HG03025 (cell line): ENCODE measurements around the gene ITGAD.
"Not testable (repeated sequence)": the region's sequence is repeated elsewhere in the genome, so short reads cannot be mapped to it uniquely, and the experiment has no call there.

Source experiments
- ATAC-seq: cut with Tn5 transposase; IDR thresholded peaks from one replicate; pipeline ENCODE4 v1.9.1; 2021; ENCODE audit warnings: mild to moderate bottlenecking, moderate library complexity; ENCODE audit not compliant: unreplicated experiment, low FRiP score

Gene ITGAD

DNA sequence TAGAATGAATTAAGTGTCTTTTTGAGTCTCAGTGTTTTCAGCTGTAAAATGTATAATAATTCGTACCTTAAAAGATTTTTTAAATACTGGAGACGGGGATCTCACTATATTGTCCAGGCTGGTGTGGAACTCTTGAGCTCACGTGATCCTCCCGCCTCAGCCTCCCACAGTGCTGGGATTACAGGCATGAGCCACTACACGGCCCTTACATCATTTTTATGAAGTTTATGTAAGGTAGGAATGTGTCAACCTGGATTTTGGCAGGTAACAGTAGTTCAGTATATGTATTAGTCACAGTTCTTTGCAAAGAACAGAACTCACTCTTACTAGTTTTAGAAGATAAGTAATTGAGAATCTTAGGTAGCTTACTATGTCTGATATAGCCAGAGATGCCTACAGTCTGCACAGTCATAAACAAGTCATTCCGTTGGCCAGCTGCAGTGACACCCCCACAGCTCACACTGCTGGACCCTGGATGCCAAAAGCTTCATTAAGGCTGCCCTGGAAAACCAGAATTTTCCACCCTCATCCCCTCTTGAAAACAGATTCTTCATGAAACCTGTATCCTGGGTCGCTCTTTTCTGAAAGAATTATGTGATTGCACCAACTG lies 35.6 kb downstream of the ITGAD start:
- ATAC-seq = no peak

- no peak for ATAC-seq
Observed at GRCh38 chr16:31429314-31429713, 36.2 kb downstream of the ITGAD start.

- no peak for ATAC-seq
Observed at GRCh38 chr16:31429796-31430195, 36.7 kb downstream of the ITGAD start.

DNA sequence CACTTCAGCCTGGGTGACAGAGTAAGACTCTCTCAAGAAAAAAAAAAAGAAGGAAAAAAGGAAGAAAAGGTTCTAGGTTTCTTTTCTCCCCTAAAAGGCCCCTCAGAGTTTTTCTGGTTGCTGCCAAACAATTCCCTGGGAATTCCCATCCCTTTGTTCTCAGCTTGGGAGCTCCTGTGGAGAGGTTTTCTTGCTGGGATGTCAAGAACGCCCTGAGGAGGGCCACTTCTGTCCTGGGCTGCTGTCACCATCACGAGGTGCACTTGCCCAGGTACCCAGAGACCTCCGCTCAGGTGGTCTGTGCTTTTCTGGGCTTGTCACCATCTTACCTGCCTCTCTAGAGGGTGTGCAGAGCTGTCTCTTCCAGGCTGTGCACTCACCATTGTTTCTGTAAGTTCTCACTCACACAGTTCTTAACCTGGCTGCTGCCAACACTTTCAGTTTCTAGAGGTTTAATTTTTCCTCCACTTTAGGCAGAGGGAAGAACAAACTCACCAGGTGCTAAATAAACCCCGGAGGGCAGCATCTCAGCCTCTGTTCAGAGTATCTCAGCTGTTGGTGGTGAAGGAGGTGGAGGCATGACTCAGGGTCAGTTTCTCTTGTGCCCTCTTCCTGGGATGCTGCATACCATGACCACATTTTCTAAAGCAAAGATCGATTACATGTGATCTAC lies 37.4 kb downstream of the ITGAD start:
- no peak for ATAC-seq

GRCh38 chr16:31435341-31436220 lies 42.4 kb downstream of the ITGAD start:
- no peak for ATAC-seq

DNA sequence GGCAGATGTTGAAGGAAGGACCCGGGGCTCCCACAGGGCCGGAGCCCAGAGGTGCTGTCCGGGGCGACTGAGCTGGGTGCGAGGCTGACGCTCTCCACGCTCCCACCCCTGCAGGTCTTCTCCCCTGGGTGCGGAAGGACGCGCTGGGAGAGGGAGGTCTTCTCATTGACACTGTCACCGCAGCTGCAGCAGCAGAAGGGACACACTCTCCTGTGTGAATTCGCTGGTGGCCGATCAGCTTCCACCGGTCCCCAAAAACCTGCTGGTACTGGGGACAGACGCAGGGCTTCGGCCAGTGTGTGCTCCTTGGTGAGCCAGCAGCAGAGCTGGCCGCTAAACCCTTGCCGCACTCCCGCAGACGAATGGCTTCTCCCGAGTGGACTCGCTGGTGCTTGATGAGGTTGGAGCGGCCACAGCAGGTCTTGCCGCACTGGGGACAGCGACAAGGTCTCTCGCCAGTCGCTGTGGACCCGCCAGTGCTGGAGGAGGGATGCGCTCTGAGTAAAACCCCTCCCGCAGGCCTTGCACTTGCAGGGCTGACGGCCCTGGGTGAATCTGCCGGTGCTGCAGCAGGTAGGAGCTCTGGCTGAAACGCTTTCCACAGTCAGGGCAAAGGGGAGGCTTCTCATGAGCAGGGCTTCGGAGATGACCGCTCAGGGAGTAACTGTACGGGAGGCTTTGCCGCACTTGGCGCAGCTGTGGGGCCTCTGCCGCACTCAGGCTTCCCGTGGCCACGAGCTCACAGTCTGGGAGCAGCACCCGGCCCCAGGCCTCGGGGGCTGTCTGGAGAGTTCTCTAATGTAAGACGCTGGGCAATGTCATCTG lies 43.3 kb downstream of the ITGAD start:
- no peak for ATAC-seq

DNA sequence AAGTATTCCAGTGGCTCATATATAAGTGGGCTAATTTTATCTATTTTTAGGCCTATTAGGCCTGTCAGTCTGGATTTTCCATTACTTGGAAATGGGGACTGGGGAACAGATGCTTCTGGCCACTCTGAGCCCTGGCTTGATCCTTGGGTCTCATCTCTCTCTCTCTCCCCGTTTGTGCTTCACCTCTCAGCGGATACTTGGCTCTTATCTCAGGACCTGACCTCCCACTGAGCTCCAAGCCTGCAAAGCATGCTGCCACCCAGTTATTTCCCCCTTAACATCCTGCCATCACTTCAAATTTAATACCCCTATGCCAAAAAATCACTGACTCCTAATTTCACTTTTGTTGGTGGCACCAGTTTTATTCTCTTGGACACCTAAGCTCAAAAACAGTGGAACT lies 45.3 kb downstream of the ITGAD start:
- ATAC-seq = no peak

GRCh38 chr16:31439023-31439422 lies 45.9 kb downstream of the ITGAD start:
- not testable (repeated sequence) for ATAC-seq

- ATAC-seq = no peak
Observed at GRCh38 chr16:31439519-31439918, 46.4 kb downstream of the ITGAD start.

GRCh38 chr16:31440516-31441184 lies 47.5 kb downstream of the ITGAD start:
- ATAC-seq = no peak

- no peak for ATAC-seq
Observed at GRCh38 chr16:31441956-31442355, 48.8 kb downstream of the ITGAD start.

DNA sequence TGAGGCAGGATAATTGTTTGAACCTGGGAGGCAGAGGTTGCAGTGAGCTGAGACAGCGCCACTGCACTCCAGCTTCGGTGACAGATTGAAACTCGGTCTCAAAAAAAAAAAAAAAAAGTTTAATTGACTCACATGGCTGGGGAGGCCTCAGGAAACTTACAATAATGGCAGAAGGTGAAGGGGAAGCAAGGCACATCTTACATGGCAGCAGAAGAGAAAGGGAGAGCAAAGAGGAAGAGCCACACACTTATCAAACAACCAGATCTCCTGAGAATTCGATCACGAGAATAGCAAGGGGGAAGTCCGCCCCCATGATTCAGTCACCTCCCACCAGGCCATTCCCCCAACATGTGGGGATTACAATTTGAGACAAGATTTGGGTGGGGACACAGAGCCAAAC lies 52.8 kb downstream of the ITGAD start:
- ATAC-seq = not testable (repeated sequence)

GRCh38 chr16:31451201-31451600 lies 58.1 kb downstream of the ITGAD start:
- no peak for ATAC-seq

GRCh38 chr16:31451681-31452351 lies 58.7 kb downstream of the ITGAD start:
- ATAC-seq = no peak

- ATAC-seq = no peak
Observed at GRCh38 chr16:31452631-31453106, 59.5 kb downstream of the ITGAD start.

- no peak for ATAC-seq
Observed at GRCh38 chr16:31453255-31454204, 60.4 kb downstream of the ITGAD start.

- ATAC-seq = no peak
Observed at GRCh38 chr16:31455601-31456314, 62.6 kb downstream of the ITGAD start.

DNA sequence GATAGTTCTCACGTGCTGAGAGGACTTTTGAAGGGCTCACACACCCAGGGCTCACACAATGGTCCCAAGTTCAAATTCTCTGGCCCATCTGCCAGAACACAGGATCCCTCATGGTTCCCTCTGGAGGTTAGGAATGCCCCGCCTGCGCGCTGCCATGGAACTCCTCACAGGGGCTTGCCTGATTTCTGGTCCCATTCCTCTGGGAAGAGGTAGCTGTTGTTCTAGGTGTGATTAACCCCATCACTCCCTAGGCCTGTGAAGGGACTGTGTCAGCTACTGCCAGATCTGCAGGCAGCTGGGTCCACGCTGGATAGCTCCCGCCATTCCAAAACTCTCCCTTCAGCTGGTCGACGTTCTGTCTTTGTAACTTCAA lies 63.8 kb downstream of the ITGAD start:
- no peak for ATAC-seq
